ENCODE results near the gene CTDP1. TPM values are rescaled to one million over a fixed set of nuclear protein-coding genes. Genes with fewer than 3 reads are reported as not detected.

The CTDP1 gene, protein sequence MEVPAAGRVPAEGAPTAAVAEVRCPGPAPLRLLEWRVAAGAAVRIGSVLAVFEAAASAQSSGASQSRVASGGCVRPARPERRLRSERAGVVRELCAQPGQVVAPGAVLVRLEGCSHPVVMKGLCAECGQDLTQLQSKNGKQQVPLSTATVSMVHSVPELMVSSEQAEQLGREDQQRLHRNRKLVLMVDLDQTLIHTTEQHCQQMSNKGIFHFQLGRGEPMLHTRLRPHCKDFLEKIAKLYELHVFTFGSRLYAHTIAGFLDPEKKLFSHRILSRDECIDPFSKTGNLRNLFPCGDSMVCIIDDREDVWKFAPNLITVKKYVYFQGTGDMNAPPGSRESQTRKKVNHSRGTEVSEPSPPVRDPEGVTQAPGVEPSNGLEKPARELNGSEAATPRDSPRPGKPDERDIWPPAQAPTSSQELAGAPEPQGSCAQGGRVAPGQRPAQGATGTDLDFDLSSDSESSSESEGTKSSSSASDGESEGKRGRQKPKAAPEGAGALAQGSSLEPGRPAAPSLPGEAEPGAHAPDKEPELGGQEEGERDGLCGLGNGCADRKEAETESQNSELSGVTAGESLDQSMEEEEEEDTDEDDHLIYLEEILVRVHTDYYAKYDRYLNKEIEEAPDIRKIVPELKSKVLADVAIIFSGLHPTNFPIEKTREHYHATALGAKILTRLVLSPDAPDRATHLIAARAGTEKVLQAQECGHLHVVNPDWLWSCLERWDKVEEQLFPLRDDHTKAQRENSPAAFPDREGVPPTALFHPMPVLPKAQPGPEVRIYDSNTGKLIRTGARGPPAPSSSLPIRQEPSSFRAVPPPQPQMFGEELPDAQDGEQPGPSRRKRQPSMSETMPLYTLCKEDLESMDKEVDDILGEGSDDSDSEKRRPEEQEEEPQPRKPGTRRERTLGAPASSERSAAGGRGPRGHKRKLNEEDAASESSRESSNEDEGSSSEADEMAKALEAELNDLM
- 27.3 TPM for total RNA-seq

DNA sequence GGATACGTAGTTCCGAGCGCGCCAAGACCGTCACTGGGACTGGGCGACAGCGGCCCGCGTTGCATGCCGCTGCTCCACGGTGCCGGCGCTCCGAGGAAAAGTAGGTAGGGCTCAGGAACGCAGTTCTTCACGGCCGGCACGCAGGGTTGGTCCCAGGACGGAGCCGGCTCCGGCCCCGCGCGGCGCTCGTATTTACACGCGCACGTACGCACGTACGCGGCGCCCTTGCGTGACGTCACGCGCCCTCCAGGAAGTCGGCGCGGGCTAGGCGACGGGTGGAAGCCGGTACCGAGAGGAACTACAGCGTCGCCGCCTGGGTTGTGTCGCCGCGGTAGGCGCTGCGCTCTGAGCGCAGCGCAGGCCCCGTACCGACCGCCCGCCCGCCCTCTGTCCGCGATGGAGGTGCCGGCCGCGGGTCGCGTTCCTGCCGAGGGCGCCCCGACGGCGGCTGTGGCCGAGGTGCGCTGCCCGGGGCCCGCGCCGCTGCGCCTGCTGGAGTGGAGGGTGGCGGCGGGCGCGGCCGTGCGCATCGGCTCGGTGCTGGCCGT, at the start of gene CTDP1:
CTDP1 (plus strand) TSS at position 252 of the 548 bp plus-strand sequence; CDS start at position 397, 145 bp downstream.
- peak; percentile 93 for DNase-seq (ENCODE audit: low spot score)

DNA sequence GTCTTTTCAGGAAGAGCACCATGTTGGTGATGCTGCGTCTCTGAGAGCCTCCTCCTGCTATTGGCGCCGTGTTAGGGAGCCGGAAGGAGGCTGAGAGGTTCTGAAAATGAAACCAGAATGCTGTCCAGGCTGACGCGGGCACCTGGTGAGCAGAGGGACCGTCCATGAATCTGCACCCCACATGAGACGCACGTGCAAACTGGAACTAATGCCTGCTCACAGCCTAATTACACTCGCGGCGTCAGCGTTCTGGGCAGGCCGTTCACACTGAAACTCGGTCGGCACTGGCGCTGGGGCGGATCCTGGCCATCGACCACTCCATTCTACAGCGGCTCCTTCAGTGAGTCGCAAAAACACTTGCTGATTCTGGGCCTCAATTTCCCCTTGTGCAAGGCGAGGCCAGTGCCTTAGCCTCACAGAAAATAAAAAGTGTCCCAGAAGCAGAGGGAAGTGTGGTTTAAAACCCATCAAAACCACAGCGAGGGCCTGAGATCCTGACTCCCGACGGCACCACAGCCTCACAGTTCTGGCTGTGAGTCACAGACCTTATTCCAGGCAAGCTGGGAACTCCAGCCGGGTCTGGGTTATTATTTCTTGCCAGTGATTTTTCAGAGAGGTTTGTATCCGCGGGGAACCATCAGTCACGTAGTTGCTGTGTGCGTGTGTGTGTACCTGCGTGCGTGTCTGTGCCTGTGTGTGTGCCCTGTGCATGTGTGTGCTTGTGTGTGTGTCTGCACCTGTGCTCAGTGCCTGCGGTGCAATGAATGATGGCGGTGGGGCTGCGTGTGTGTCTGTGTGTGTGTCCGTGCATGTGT, 49.1 kb upstream of the CTDP1 start:
- no peak for DNase-seq (ENCODE audit: low spot score)

DNA sequence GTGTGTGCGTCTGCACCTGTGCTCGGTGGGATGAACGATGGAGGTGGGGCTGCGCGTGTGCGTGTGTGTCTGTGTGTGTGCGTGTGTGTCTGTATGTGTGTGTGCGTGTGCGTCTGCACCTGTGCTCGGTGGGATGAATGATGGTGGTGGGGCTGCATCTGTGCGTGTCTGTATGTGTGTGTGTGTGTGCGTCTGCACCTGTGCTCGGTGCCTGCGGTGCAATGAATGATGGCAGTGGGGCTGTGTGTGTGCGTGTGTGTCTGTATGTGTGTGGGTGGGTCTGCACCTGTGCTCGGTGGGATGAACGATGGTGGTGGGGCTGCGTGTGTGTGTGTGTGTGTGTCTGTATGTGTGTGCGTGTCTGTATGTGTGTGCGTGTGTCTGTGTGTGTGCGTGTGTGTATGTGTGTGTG, 48.5 kb upstream of the CTDP1 start:
- no peak for DNase-seq (ENCODE audit: low spot score)

- no peak for DNase-seq (ENCODE audit: low spot score)
Measured at GRCh38 chr18:79631761-79632446, 47.7 kb upstream of the CTDP1 start.

DNA sequence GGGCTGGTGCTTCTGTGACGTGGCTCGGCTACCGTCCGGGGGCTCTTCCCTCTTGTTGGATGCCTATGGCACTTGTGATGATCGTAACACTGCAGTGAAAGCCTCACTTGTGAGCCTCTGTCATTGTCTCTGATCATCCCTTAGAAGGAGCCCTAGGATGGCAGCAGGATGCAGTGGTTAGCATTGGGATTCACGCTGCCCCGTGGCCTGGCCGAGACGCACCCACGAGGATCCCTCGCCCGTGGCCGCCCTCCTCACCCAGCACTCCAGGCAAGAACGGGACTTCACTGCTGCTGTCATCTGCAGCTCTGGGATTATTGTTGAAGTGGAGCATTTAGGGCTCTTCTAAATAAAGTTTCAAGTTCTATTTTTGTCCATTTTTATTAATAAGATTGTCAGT, 46.8 kb upstream of the CTDP1 start:
- no peak for DNase-seq (ENCODE audit: low spot score)

GRCh38 chr18:79634186-79634585, 45.4 kb upstream of the CTDP1 start:
- DNase-seq (ENCODE audit: low spot score), result no peak

DNA sequence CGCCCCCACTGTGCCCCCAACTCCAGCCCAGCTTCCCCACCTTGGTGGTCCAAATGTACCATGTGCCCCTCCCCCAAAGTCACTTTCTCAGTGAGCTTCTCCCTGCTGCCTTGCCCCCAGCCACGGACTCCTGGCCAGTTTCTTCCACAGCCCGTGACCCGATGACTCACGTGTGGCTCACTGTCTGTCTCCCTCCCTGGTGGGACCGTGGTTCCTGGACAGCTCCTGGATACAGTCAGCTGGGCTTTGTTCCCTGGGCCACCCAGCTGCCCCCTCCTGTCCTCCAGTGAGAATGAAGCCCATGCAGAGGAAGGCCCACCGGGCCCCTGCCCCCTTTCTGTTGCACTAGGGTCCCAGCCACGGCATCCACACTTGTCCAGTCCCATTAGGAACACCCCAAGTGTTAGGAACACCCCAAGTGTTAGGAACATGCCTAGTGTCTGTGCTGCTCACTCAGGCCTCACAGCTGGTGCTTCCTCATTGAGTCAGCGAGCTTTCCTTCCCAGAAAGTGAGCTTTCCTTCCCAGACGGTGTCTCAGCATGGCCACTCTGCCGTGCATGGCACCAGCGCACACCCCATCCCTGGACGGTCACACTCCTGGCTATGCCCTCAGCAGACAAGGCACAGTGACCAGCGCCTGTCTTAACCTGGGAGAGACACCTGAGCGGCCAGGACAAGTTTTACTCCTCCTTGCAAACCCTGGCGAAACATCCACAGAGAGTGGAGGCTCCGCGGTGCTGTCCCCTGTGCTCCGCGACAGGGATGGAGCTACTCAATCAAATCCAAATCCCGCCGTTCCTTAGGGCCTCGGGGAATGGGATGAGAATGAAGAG, 44.8 kb upstream of the CTDP1 start:
- no peak for DNase-seq (ENCODE audit: low spot score)

DNA sequence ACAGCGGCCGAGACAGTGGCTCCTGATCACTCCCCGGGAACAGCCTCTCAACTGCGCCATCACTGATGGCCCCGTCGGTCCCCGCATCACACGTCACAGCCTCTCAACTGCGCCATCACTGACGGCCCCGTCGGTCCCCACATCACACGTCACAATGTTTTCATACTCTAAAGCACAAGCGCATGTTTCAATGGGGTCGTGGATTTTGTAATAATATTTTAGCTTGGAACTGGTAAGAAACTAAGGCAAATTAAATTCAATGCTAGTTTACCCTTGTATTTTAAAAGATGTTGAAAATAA, 44.2 kb upstream of the CTDP1 start:
- DNase-seq (ENCODE audit: low spot score), result no peak

- no peak for DNase-seq (ENCODE audit: low spot score)
Measured at GRCh38 chr18:79637181-79637920, 42.3 kb upstream of the CTDP1 start.

DNA sequence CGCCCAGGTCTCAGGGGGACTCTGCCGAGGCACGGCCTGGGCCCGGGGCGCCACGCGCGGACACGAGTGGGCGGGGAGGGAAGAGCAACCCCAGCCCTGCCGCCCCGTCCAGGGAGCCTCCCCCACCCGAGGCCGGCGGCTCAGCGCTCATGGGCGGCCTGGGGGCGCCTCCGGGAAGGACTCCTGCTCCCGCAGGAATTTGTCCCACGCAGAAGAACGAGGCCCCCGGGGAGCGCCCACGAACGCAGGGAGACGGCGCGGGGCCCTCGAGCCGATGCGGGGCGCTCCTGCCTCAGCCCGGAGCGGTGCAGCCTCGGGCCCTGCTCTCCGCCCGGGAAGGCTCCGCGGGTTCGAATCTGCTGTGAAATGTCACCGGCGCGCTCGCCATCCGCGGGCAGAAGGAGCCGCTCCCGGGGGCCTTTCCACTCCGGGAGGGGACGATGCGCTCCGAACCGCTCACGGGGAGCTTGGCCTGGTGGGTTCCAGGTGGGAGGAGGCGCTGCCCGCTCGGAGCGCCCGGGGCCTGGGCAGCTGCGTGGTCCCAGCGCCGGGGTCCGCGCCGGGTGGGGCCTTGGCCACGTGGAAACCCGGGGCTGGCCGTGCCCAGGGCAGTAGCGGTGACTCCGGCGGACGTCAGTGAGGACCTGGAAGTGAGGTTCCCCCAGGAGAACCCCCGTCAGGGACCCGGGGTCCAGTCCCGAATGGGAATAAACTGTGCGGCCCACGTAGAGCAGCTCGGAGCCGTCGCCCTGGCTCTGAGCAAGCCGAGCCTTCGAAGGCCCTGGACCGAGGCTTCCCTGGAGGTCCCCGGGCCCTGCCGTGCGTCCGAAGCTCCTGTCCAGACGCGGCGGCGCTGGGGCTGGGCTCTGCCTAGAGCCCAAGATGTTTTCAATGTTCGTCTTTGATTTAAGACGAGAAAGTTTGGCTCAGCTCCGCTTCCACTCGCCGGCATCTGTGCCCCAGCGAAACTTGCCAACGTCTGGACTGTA, 41.4 kb upstream of the CTDP1 start:
- DNase-seq (ENCODE audit: low spot score), result no peak

- no peak for DNase-seq (ENCODE audit: low spot score)
Measured at GRCh38 chr18:79639072-79639829, 40.4 kb upstream of the CTDP1 start.

GRCh38 chr18:79640064-79640672, 39.4 kb upstream of the CTDP1 start:
- no peak for DNase-seq (ENCODE audit: low spot score)

DNA sequence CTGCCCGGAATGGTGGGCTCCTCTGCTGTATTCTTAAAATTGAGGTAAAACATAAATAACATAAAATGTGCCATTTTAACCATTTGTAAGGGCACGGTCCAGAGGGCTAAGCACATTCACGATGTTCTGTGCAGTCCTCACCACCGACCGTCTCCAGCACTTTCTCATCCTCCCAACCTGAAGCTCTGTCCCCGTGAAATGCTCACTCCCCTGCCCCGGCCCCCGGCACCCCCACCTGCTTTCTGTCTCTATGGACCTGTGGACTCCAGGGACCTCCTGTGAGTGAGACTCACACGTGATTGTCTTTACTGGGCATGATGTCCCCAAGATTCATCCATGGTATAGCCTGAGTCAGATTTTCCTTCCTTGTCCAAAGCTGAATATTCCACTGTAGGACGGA, 38.7 kb upstream of the CTDP1 start:
- DNase-seq (ENCODE audit: low spot score), result no peak

DNA sequence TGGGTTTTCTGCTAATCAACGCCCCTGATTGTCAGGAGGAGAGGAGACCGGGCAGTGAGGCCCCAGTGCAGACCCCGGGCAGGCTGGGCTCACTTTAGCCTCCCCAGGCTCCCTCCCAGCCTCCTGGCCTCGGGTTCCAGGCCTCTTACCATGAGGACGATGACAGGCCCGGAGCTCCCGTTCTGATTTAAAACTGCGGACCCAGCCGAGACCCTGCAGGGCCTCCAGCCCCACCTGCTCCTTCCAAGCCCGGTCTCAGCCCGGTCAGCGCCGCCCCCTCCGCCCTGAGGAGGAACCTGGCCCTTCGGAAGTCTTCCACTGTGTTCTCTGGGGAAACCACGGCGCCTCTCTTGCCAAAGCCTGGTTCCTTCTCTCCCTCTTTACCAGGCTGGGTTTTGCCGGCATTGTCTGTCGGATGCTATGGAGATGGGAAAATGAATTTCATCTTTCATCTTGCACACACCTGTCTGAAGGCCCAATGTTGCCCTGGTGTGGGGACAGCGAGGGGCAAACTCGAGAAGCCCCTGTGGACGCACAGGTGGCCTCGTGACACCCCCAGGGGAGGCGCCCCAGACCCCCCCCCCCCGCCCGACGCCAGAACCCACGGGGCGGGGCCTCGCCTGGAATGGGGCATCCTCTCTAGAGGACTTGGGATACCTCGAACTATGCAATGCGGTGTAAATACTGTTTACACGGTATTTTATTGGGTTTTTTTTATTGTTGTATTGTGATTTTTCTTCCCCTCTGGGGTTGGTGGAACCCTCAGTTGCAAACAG, 37.7 kb upstream of the CTDP1 start:
- no peak for DNase-seq (ENCODE audit: low spot score)

DNA sequence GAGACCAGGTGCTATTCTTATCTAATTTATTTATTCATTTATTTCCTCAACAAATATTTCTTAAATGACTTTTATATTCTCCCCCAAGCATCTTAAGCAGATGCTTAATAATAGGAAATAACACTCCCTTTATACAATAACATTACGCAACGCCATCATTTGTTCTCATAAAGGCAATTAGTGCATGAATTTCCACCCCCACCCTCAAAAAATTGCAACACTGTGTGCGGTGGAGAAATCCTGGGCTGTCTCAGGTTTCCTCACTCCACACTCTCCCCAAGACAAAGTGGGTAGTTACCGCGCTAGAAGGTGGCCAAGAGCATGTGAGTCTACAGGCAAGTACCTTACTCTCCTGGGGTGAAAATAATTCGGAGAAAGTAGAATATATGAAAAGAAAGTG, 37.0 kb upstream of the CTDP1 start:
- DNase-seq (ENCODE audit: low spot score), result no peak

Measured in mucosa of gallbladder (tissue), 1 donor.